Right lobe of liver (tissue), 6 donors: ENCODE data around the gene GPR142. TPM values are rescaled to one million over a fixed set of nuclear protein-coding genes. Genes with fewer than 3 reads are reported as not detected.

ENCODE experiments used
- ATAC-seq, 4 donors: fragments of 200-7000 bp; cut with Tn5 transposase; one replicate each; pipeline ENCODE4 v1.9.1; 2020; ENCODE audit warnings: mild to moderate bottlenecking in 4 of 4, moderate library complexity in 4 of 4
- DNase-seq, 3 donors: peaks; one replicate each; pipeline ENCODE4 v3.0.0-alpha.2; 2020
- H3K27ac ChIP-seq, 3 donors: fragments of 200-600 bp; one replicate each; pipeline ENCODE4 v1.8.0; 2022
- H3K27me3 ChIP-seq, 2 donors: fragments of 200-600 bp; one replicate each; pipeline ENCODE4 v1.8.0; 2022
- H3K36me3 ChIP-seq, 4 donors: fragments of 200-600 bp; sonication (generic) in 1 of 4; one replicate each; pipeline versions ENCODE4 v1.5.1 to v1.8.0; 2017 to 2022; ENCODE audit warnings: control low read depth in 1 of 4
- H3K4me1 ChIP-seq, 4 donors: fragments of 200-600 bp; sonication (generic) in 1 of 4; one replicate each; pipeline versions ENCODE4 v1.5.1 to v1.8.0; 2017 to 2022; ENCODE audit warnings: control low read depth in 1 of 4
- H3K4me3 ChIP-seq, 3 donors: fragments of 200-600 bp; one replicate each; pipeline ENCODE4 v1.8.0; 2022
- H3K9me3 ChIP-seq, 4 donors: fragments of 200-600 bp; sonication (generic) in 1 of 4; one replicate each; pipeline versions ENCODE4 v1.5.1 to v1.8.0; 2017 to 2022; ENCODE audit warnings: control low read depth in 1 of 4
- POLR2A ChIP-seq: fragments of 450-650 bp; IDR thresholded peaks from one replicate; pipeline ENCODE4 v1.6.1; 2017; ENCODE audit warnings: antibody characterized with exemption, mild to moderate bottlenecking
- WGBS: methylation state at CpG from one replicate; pipeline ENCODE4 v1.1.6; 2018; ENCODE audit warnings: low coverage, low lambda C conversion rate; ENCODE audit not compliant: insufficient coverage; ENCODE audit errors: missing lambda C conversion rate; 5-methylcytosine and 5-hydroxymethylcytosine counted together
- intact Hi-C, 2 donors: fragments of 100-400 bp; cut with DNase I; formaldehyde crosslinking; loops; one replicate each; pipeline versions ENCODE4 v1.11.2 to v1.14.1; 2022
- long read RNA-seq: library from polyadenylated mRNA; unstranded; transcript quantifications from one replicate; pipeline ENCODE4 v2.0.0, GENCODE V29; 2019
- total RNA-seq, 6 experiments: library from RNA; depleted of rRNA in 2 of 6; stranded (reverse); fragments of >200 nt in 2 of 6; fragmentation: NEBNext Ultra II Directional in 3 of 6; extraction: Animal tissue kit (Norgen Biotek cat#: 25700) in 3 of 6; gene quantifications; one replicate each; pipeline versions ENCODE4 v1.1.0 to v1.2.4, GENCODE V29; 2016 to 2023
- TF ChIP-seq, protein P1 (sequence below), 4 donors: fragments of 200-600 bp in 3 of 4; fragments of 450-650 bp in 1 of 4; IDR thresholded peaks; one replicate each; pipeline versions ENCODE4 v1.5.1 to v1.8.0; 2016 to 2022; ENCODE audit warnings: antibody characterized with exemption in 4 of 4, mild to moderate bottlenecking in 2 of 4
- donor health status: DM: no; HTN: yes; CAD: no.
- donor health status: DM: no; HTN: no; CAD: no.
- donor health status: DM: no; HTN: no; CAD: no.
- donor health status: DM: no; HTN: yes; CAD: no.
- donor health status: DM: no; HTN: yes; CAD: no.

Gene GPR142
- under 1 TPM in 1 of 6 experiments, not detected in 5; 0.24 TPM for total RNA-seq
- long read RNA-seq, result 0 reads

DNA sequence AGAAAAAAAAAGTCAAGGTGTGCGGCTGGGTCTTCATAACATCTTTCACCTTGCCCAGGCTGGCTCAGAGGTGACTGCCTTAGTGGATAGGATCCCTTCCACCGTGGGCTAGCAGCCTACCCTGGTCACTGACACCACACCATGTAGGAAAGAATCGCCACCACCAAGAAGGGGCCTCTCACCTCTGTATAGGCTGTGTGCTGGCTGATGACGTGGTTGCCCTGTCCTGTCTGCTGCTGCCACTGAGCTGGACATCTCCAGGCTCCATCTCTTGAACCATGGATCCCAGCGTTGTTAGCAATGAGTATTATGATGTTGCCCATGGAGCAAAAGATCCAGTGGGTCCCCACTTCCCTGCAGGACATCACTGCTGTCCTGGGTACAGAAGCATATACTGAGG, at the start of gene GPR142:
TSS of gene GPR142 (plus strand) at position 301 of the 400 bp plus-strand sequence. CDS start 2,035 bp downstream, outside the sequence.
- no peaks in the 10 kb centered on the region for H3K4me1 ChIP-seq
- DNase-seq (no peak), ATAC-seq (no peak)
- no peak for TF ChIP-seq POLR2A
- TF ChIP-seq, protein P1, sequence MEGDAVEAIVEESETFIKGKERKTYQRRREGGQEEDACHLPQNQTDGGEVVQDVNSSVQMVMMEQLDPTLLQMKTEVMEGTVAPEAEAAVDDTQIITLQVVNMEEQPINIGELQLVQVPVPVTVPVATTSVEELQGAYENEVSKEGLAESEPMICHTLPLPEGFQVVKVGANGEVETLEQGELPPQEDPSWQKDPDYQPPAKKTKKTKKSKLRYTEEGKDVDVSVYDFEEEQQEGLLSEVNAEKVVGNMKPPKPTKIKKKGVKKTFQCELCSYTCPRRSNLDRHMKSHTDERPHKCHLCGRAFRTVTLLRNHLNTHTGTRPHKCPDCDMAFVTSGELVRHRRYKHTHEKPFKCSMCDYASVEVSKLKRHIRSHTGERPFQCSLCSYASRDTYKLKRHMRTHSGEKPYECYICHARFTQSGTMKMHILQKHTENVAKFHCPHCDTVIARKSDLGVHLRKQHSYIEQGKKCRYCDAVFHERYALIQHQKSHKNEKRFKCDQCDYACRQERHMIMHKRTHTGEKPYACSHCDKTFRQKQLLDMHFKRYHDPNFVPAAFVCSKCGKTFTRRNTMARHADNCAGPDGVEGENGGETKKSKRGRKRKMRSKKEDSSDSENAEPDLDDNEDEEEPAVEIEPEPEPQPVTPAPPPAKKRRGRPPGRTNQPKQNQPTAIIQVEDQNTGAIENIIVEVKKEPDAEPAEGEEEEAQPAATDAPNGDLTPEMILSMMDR (IDR thresholded peaks at IDR 0.05), result no peak
- 69% methylated on average over 3 of the region's 5 CpGs for WGBS
- no peaks in the 10 kb centered on the region for H3K27me3 ChIP-seq
- H3K9me3 ChIP-seq, result no peaks in the 10 kb centered on the region
- H3K27ac ChIP-seq, result no peak within 1 kb of the TSS
- no peaks in the 10 kb centered on the region for H3K36me3 ChIP-seq
- intact Hi-C loops, result loop anchor here in 1 of 2 donors (10.0 kb wide), 1 partner anchor 62 kb away; no protein-coding TSS in a partner anchor
- no peak within 1 kb of the TSS for H3K4me3 ChIP-seq

GRCh38 chr17:74318391-74318790, 48.9 kb upstream of the GPR142 start:
- H3K4me3 ChIP-seq, result no peak overlapping the region
- no peak overlapping the region for H3K27ac ChIP-seq
- no peaks in the 10 kb centered on the region for H3K4me1 ChIP-seq
- H3K27me3 ChIP-seq, result no peaks in the 10 kb centered on the region
- intact Hi-C loops, result no loop called here
- WGBS, result 56% methylated on average over 5 of the region's 10 CpGs
- TF ChIP-seq, protein P1 (IDR thresholded peaks at IDR 0.05), result no peak
- TF ChIP-seq POLR2A, result no peak
- DNase-seq (no peak), ATAC-seq (no peak)
- no peaks in the 10 kb centered on the region for H3K9me3 ChIP-seq
- H3K36me3 ChIP-seq, result no peaks in the 10 kb centered on the region

- ATAC-seq (no peak), DNase-seq (no peak)
- no peak overlapping the region for H3K27ac ChIP-seq
- intact Hi-C loops, result no loop called here
- no peak overlapping the region for H3K4me3 ChIP-seq
- H3K27me3 ChIP-seq, result no peaks in the 10 kb centered on the region
- TF ChIP-seq, protein P1 (IDR thresholded peaks at IDR 0.05), result no peak
- TF ChIP-seq POLR2A, result no peak
- H3K9me3 ChIP-seq, result no peaks in the 10 kb centered on the region
- H3K36me3 ChIP-seq, result no peaks in the 10 kb centered on the region
- peaks cover 0 to 14% (median 0%) of the 10 kb centered on the region in 4 donors for H3K4me1 ChIP-seq
- 68% methylated on average over 6 of the region's 6 CpGs for WGBS
These were observed 42.8 kb upstream of the GPR142 start for GRCh38 chr17:74324521-74324920.

DNA sequence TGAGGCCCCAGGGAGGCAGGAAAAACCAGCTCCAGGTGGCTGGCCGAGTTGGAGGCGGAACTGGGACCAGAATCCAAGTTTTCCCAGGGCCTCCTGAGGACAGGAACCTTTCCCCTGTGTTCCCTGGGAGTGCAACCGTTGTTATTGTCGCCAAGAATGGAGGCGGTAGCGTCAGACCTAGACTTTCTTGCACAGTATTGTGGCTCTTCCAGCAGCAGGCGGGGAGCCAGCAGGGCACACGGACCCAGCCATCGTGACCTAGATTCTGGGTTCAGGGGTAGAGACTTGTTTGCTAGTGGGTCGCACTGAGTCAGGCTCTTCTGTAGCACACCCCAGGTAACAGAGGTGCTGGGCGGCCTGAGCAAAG, 41.9 kb upstream of the GPR142 start:
- H3K27ac ChIP-seq, result peak overlapping the region in 1 of 3 donors; percentile 24
- H3K9me3 ChIP-seq, result no peaks in the 10 kb centered on the region
- no peak overlapping the region for H3K4me3 ChIP-seq
- ATAC-seq (peak; percentile 19 to 44 (median 36)), DNase-seq (no peak)
- peaks cover 0 to 14% (median 0%) of the 10 kb centered on the region in 4 donors for H3K4me1 ChIP-seq
- 18% methylated on average over 7 of the region's 11 CpGs for WGBS
- TF ChIP-seq, protein P1 (IDR thresholded peaks at IDR 0.05), result no peak
- TF ChIP-seq POLR2A, result no peak
- H3K36me3 ChIP-seq, result no peaks in the 10 kb centered on the region
- H3K27me3 ChIP-seq, result no peaks in the 10 kb centered on the region
- intact Hi-C loops, result no loop called here
